ENCODE measurements around the gene NSMF.

The NSMF gene

DNA sequence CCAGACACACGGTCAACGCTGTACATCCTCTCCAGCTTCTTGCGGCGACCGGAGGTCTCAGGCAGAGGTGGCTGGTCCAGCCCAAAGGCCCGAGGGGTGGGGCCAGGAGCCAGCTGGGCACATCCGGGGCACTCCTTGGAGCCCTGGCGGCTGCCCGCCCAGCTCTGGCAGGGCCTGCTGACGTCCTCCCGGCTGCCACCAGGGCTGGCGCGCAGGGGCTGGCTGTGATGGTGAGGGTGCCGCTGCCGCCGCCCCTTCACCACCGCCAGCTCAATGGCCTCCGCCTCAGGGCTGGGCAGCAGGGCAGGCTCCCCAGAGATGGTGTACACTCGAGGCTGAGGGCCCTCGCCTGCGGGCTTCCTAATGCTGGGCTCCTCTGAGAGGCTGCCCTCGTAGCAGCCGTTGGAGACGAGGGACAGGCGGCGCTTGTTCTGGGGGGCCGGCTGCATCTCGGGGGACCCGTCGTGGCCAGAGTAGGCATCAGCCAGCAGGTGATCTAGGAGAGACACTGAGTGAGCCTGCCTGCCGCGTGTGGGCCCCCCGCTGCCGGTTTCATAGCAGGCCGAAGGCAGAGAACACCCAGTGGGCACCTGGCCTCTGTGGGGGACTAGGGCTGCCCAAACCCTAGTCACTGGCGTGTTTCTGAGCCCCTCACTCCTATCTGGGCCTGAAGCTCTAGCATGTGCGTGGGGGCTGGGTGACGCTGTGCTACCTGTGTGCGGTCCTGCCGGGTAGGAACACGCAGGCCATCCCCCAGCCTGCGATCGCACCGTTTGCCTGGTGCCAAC lies 1.5 kb downstream of the NSMF start:
- TF ChIP-seq, protein P1, sequence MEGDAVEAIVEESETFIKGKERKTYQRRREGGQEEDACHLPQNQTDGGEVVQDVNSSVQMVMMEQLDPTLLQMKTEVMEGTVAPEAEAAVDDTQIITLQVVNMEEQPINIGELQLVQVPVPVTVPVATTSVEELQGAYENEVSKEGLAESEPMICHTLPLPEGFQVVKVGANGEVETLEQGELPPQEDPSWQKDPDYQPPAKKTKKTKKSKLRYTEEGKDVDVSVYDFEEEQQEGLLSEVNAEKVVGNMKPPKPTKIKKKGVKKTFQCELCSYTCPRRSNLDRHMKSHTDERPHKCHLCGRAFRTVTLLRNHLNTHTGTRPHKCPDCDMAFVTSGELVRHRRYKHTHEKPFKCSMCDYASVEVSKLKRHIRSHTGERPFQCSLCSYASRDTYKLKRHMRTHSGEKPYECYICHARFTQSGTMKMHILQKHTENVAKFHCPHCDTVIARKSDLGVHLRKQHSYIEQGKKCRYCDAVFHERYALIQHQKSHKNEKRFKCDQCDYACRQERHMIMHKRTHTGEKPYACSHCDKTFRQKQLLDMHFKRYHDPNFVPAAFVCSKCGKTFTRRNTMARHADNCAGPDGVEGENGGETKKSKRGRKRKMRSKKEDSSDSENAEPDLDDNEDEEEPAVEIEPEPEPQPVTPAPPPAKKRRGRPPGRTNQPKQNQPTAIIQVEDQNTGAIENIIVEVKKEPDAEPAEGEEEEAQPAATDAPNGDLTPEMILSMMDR (IDR thresholded peaks at IDR 0.05) = no peak
- Mint-ChIP-seq H3K27ac (no peak overlapping the region), H3K4me1 (peaks cover 19% of the 10 kb centered on the region), H3K9me3 (no peaks in the 10 kb centered on the region), H3K4me3 (peak overlapping the region; percentile 23), H3K27me3 (ENCODE audit: low read depth, poor library complexity) (peaks cover 11% of the 10 kb centered on the region), H3K36me3 (ENCODE audit: low read depth) (peaks cover 16% of the 10 kb centered on the region)
- DNase-seq = no peak

DNA sequence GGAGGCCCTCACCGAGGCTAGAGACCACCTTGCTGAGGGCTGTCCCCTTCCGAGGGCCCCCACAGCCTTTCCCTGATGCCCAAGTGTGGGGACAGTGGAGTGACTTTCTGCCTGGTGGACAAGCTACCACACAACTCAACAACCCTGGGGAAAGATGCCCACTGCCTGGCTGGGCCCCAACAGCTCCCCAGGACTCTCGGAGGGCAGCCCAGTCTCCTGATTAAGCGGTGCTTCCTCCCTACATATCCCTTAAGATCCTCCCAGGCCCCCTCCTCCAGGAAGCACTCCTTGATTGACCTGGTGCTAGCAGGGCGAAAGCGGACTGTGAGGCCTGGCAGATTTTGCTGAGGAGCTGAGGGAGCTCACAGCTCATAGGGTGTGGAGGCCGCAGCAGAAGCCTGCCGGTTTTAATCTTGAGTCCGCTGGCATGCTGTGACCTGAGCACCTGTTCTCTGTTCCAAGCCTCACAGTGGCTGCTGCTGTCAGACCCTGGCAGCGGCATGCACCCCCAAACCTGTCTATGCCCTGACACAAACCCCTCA lies 2.2 kb downstream of the NSMF start:
- H3K4me3 Mint-ChIP-seq = no peak overlapping the region
- no peaks in the 10 kb centered on the region for H3K9me3 Mint-ChIP-seq
- H3K27ac Mint-ChIP-seq = no peak overlapping the region
- no peak for DNase-seq
- peaks cover 9% of the 10 kb centered on the region for H3K27me3 Mint-ChIP-seq (ENCODE audit: low read depth, poor library complexity)
- H3K36me3 Mint-ChIP-seq (ENCODE audit: low read depth) = peaks cover 16% of the 10 kb centered on the region
- TF ChIP-seq, protein P1 (IDR thresholded peaks at IDR 0.05) = no peak
- H3K4me1 Mint-ChIP-seq = peaks cover 19% of the 10 kb centered on the region

DNA sequence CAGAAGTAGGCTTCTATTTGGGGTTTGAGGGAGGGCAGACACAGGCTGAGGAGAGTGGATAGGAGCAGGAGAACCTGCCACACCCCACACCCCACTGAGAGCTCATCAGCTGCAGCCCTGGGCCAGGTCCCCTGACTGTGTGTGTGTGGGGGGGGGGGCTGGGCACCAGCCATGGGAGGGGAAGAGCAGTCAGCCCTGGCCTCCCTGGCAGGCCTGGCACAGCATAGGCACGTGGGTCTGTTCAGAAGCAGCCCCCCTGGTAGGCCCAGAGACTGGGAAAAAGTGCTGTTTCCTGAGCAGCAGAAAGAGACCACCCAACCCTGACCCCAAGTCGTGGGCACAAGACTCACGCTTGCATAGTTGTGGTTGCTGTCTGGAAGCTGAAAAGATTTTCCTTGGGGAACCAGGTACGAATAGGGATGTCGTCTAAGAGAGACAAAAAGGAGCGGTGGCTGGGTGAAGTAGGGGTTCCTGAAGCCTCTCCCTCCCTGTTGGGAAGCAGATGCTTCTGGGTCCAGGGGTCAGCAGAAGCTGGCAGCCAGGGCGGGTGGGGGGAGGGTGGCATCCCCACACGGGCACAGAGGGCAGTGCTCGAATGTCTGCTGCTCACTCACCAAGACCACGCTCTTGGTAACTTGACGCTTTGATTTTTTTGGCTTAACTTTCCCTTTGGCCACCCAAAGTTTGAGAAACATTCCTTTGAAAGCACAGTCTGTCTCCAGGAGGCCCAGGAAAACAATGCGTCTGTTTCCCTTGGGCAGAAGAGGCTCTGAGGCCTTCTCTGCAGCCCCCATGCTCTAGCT lies 2.9 kb downstream of the NSMF start:
- DNase-seq = no peak
- Mint-ChIP-seq H3K36me3 (ENCODE audit: low read depth) (peaks cover 16% of the 10 kb centered on the region), H3K4me1 (peaks cover 19% of the 10 kb centered on the region), H3K4me3 (peak overlapping the region; percentile 66), H3K9me3 (no peaks in the 10 kb centered on the region), H3K27me3 (ENCODE audit: low read depth, poor library complexity) (peaks cover 4% of the 10 kb centered on the region), H3K27ac (no peak overlapping the region)
- TF ChIP-seq, protein P1 (IDR thresholded peaks at IDR 0.05) = no peak

DNA sequence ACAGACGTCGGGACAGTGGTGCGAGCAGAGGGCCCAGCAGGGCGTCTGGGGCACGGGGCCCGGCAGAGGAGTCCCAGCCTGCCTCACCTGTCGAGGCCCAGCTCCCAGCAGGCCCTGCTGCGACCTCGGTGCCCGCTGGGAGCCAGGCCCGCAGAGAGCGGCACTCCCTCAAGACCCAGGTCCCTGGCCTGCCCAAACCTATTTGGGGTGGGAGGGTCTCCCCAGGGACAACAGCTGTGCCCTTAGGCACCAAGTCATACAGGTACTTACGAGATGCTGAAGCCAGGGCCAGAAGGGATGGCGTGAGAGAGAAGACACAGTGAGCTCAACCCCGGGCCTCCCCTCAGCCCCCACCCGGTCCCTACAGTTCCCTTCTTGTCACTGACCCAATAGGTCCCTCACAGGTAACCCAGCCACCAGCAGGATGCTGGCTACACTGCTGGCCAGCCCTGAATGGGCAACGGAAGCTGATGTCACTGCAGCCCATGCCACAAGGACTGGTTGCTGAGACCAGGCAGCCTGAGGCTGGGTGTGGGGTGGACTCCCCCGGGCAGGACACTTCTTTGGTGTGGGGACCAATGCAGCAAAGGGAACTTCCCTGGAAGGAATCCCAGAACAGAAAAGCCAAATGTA lies 3.7 kb downstream of the NSMF start:
- DNase-seq = no peak
- Mint-ChIP-seq H3K27me3 (ENCODE audit: low read depth, poor library complexity) (no peaks in the 10 kb centered on the region), H3K36me3 (ENCODE audit: low read depth) (peaks cover 16% of the 10 kb centered on the region), H3K4me1 (peaks cover 19% of the 10 kb centered on the region), H3K4me3 (peak overlapping the region; percentile 57), H3K9me3 (no peaks in the 10 kb centered on the region), H3K27ac (no peak overlapping the region)
- TF ChIP-seq, protein P1 (IDR thresholded peaks at IDR 0.05) = no peak

DNA sequence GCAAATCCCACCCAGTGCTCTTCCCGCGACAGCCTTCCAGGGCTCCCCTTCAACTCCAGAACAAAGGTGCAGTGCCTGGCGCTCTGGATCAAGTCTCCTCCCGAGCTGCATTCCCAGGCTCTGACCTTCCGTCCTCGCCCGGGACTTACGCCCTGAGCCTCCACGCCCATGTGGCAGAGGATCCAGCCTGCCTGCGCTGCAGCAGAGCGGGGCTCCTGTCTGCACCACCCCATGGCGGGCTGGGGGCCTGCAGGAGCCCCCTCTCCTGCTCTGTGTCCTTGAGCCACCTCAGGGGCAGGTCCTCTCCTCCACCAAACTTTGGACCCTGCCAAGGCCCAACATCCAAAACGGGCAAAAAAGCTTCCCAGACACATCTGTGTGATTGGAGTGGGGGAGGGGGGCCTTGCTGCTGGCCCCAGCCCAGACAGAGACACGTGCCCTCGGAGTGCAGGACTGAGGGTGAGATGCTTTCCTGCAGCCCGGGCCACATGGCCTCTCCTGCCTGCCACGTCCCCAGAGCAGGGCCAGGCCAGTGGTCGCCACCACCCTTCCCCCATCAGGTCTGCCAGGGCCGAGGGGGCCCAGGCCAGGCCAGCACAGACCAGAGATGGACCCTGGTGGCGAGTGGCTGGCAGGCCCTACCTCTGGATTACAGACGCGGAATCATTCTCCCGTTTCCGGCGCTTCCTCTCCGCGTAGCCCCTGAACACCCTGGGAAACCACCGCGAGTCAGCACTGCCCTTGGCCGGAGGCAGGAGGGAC lies 4.4 kb downstream of the NSMF start:
- Mint-ChIP-seq H3K27ac (peak overlapping the region; percentile 96), H3K4me3 (peak overlapping the region; percentile 44), H3K27me3 (ENCODE audit: low read depth, poor library complexity) (no peaks in the 10 kb centered on the region), H3K36me3 (ENCODE audit: low read depth) (peaks cover 16% of the 10 kb centered on the region), H3K4me1 (peaks cover 19% of the 10 kb centered on the region), H3K9me3 (no peaks in the 10 kb centered on the region)
- peak; percentile 23 for DNase-seq
- TF ChIP-seq, protein P1 (IDR thresholded peaks at IDR 0.05) = no peak
